ENCODE data around the gene MAB21L2. TPM values are rescaled to one million over a fixed set of nuclear protein-coding genes. Genes with fewer than 3 reads are reported as not detected.
"Not testable (repeated sequence)": the region's sequence is repeated elsewhere in the genome, so short reads cannot be mapped to it uniquely, and the experiment has no call there.

Gene MAB21L2
- total and polyA plus RNA-seq, 2 experiments from 2014 or later, result 3.0 to 4.9 TPM

- WGBS (ENCODE audit: low lambda C conversion rate, missing lambda C conversion rate), result 72% methylated on average over 2 of the region's 2 CpGs
- Histone ChIP-seq H2AFZ (no peak overlapping the region), H4K20me1 (ENCODE audit: insufficient read depth, poor library complexity, severe bottlenecking) (peaks cover 3% of the 10 kb centered on the region), H3K9me3 (ENCODE audit: low read depth) (no peaks in the 10 kb centered on the region), H3K79me2 (no peaks in the 10 kb centered on the region), H3K4me3 (no peak overlapping the region), H3K27me3 (no peaks in the 10 kb centered on the region), H3K9me2 (replicated peaks; ENCODE audit: insufficient read depth) (no peaks in the 10 kb centered on the region), H3K36me3 (replicated peaks; ENCODE audit: insufficient read depth, low read depth) (no peaks in the 10 kb centered on the region), H3K4me1 (ENCODE audit: insufficient read depth) (no peaks in the 10 kb centered on the region), H3K4me2 (no peak overlapping the region), H3K27ac (no peak overlapping the region)
- DNase-seq (ENCODE audit: low spot score), result no peak
- TF ChIP-seq EZH2phosphoT487 (IDR thresholded peaks at IDR 0.05; ENCODE audit: low read depth, severe bottlenecking, unreplicated experiment), result no peak
- TF ChIP-seq CTCF (IDR thresholded peaks at IDR 0.05; ENCODE audit: poor library complexity), result no peak
- no peak for TF ChIP-seq EZH2 (IDR thresholded peaks at IDR 0.05; ENCODE audit: borderline replicate concordance)
Measured at GRCh38 chr4:150546286-150546685, 35.7 kb upstream of the MAB21L2 start.

DNA sequence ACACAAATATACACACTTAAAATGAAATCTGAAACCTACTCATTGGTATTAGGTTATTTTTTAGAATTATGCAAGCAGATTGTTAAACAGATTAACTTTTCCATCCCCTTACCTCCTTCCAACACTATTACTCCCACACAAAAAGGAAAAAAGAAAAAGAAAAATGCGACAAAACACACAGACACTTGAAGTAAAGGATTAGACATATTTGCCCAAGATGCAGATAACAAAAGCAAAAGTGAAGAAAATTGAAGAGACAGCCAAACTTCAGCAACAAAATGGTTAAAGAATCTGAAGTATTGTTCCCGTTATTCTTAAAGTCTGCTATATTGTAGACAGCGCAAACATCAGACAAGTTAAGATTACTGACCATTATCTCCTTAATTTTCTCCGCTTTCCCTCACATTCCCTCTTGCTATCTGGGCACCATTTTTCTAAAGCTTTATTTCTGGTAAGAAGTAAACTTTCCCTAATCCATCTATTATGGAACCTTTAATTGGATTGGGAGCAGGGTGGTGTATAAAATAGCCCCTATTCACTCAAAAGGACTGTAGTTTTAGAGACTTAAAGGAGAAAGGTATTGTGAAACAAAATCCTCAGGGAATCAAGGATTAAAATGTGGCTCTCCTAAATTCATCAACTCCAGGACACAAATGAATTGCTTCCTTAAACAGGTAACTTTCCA is 34.7 kb upstream of the MAB21L2 start:
- no peaks in the 10 kb centered on the region for H3K4me1 ChIP-seq (ENCODE audit: insufficient read depth)
- H3K4me2 ChIP-seq, result no peak overlapping the region
- TF ChIP-seq EZH2 (IDR thresholded peaks at IDR 0.05; ENCODE audit: borderline replicate concordance) (no peak), CTCF (IDR thresholded peaks at IDR 0.05; ENCODE audit: poor library complexity) (no peak), EZH2phosphoT487 (IDR thresholded peaks at IDR 0.05; ENCODE audit: low read depth, severe bottlenecking, unreplicated experiment) (no peak)
- H2AFZ ChIP-seq, result no peak overlapping the region
- H4K20me1 ChIP-seq (ENCODE audit: insufficient read depth, poor library complexity, severe bottlenecking), result peaks cover 3% of the 10 kb centered on the region
- no peaks in the 10 kb centered on the region for H3K79me2 ChIP-seq
- no peaks in the 10 kb centered on the region for H3K36me3 ChIP-seq (replicated peaks; ENCODE audit: insufficient read depth, low read depth)
- no peak for DNase-seq (ENCODE audit: low spot score)
- H3K4me3 ChIP-seq, result no peak overlapping the region
- H3K9me2 ChIP-seq (replicated peaks; ENCODE audit: insufficient read depth), result no peaks in the 10 kb centered on the region
- no peaks in the 10 kb centered on the region for H3K9me3 ChIP-seq (ENCODE audit: low read depth)
- no peaks in the 10 kb centered on the region for H3K27me3 ChIP-seq
- H3K27ac ChIP-seq, result no peak overlapping the region
- 59% methylated on average over 4 of the region's 4 CpGs for WGBS (ENCODE audit: low lambda C conversion rate, missing lambda C conversion rate)

DNA sequence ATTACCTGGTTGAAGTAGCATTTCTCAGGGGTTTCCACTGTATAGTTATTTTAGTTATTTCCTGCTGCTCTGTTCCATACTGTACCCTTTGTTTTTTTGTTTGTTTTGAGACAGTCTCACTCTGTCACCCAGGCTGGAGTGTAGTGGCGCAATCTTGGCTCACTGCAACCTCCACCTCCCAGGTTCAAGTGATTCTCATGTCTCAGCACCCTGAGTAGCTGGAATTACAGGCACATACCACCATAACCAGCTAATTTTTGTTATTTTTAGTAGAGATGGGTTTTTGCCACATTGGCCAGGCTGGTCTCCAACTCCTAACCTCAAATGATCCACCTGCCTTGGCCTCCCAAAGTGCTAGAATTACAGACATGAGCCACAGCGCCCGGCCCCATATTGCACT is 24.1 kb upstream of the MAB21L2 start:
- not testable (repeated sequence) for H3K79me2 ChIP-seq; H3K9me2 ChIP-seq (replicated peaks; ENCODE audit: insufficient read depth); H4K20me1 ChIP-seq (ENCODE audit: insufficient read depth, poor library complexity, severe bottlenecking); H3K4me2 ChIP-seq; H3K36me3 ChIP-seq (replicated peaks; ENCODE audit: insufficient read depth, low read depth); DNase-seq (ENCODE audit: low spot score); H2AFZ ChIP-seq; H3K27ac ChIP-seq; H3K9me3 ChIP-seq (ENCODE audit: low read depth); H3K4me3 ChIP-seq; H3K27me3 ChIP-seq; H3K4me1 ChIP-seq (ENCODE audit: insufficient read depth)
- WGBS (ENCODE audit: low lambda C conversion rate, missing lambda C conversion rate), result 100% methylated on average over 3 of the region's 3 CpGs

GRCh38 chr4:150561143-150561737 is 20.7 kb upstream of the MAB21L2 start:
- WGBS (ENCODE audit: low lambda C conversion rate, missing lambda C conversion rate), result 97% methylated on average over 2 of the region's 2 CpGs
- TF ChIP-seq CTCF (IDR thresholded peaks at IDR 0.05; ENCODE audit: poor library complexity) (no peak), EZH2phosphoT487 (IDR thresholded peaks at IDR 0.05; ENCODE audit: low read depth, severe bottlenecking, unreplicated experiment) (no peak), EZH2 (IDR thresholded peaks at IDR 0.05; ENCODE audit: borderline replicate concordance) (no peak)
- Histone ChIP-seq H3K4me1 (ENCODE audit: insufficient read depth) (no peaks in the 10 kb centered on the region), H3K36me3 (replicated peaks; ENCODE audit: insufficient read depth, low read depth) (no peaks in the 10 kb centered on the region), H3K27me3 (no peaks in the 10 kb centered on the region), H3K4me2 (no peak overlapping the region), H3K4me3 (no peak overlapping the region), H2AFZ (no peak overlapping the region), H4K20me1 (ENCODE audit: insufficient read depth, poor library complexity, severe bottlenecking) (no peaks in the 10 kb centered on the region), H3K27ac (no peak overlapping the region), H3K79me2 (no peaks in the 10 kb centered on the region), H3K9me2 (replicated peaks; ENCODE audit: insufficient read depth) (no peaks in the 10 kb centered on the region), H3K9me3 (ENCODE audit: low read depth) (no peaks in the 10 kb centered on the region)
- DNase-seq (ENCODE audit: low spot score), result no peak
